Vagina (tissue), 2 donors: Measurements from ENCODE around the gene ITSN1.

ENCODE experiments used
- POLR2A ChIP-seq, 2 donors: fragments of 450-650 bp; IDR thresholded peaks; one replicate each; pipeline ENCODE4 v1.6.1; 2017; ENCODE audit warnings: antibody characterized with exemption in 2 of 2, mild to moderate bottlenecking in 2 of 2, moderate library complexity in 2 of 2
- POLR2AphosphoS5 ChIP-seq, 2 donors: sonication (generic); formaldehyde crosslinking; IDR thresholded peaks; one replicate each; pipeline ENCODE4 v1.9.0; 2017; ENCODE audit warnings: antibody characterized with exemption in 2 of 2, mild to moderate bottlenecking in 2 of 2, low read depth in 1 of 2; ENCODE audit not compliant: insufficient read depth in 1 of 2
- TF ChIP-seq, protein P1 (sequence below), 3 experiments: fragments of 450-650 bp in 2 of 3; fragments of 200-600 bp in 1 of 3; sonication (generic) in 1 of 3; IDR thresholded peaks; one replicate each; pipeline ENCODE4 v1.5.1; 2017 to 2019; ENCODE audit warnings: antibody characterized with exemption in 3 of 3, mild to moderate bottlenecking in 2 of 3, moderate library complexity in 2 of 3

GRCh38 chr21:33915368-33916199 lies 273.3 kb downstream of the ITSN1 start, which contains the start of gene ATP5PO:
- TF ChIP-seq, protein P1, sequence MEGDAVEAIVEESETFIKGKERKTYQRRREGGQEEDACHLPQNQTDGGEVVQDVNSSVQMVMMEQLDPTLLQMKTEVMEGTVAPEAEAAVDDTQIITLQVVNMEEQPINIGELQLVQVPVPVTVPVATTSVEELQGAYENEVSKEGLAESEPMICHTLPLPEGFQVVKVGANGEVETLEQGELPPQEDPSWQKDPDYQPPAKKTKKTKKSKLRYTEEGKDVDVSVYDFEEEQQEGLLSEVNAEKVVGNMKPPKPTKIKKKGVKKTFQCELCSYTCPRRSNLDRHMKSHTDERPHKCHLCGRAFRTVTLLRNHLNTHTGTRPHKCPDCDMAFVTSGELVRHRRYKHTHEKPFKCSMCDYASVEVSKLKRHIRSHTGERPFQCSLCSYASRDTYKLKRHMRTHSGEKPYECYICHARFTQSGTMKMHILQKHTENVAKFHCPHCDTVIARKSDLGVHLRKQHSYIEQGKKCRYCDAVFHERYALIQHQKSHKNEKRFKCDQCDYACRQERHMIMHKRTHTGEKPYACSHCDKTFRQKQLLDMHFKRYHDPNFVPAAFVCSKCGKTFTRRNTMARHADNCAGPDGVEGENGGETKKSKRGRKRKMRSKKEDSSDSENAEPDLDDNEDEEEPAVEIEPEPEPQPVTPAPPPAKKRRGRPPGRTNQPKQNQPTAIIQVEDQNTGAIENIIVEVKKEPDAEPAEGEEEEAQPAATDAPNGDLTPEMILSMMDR (IDR thresholded peaks at IDR 0.05): no peak
- TF ChIP-seq POLR2AphosphoS5 (IDR thresholded peaks at IDR 0.05; ENCODE audit: insufficient read depth in 1 of 2, low read depth in 1 of 2): peak; percentile 93 to 99
- TF ChIP-seq POLR2A (IDR thresholded peaks at IDR 0.05): peak in 1 of 2 donors; percentile 69
